Ascending aorta (tissue), 2 donors: Measurements from ENCODE around the gene SDHAF1. TPM values are rescaled to one million over a fixed set of nuclear protein-coding genes. Genes with fewer than 3 reads are reported as not detected.

Experiments
- DNase-seq, 2 donors: peaks; one replicate each; pipeline ENCODE4 v3.0.0-alpha.2; 2019; ENCODE audit warnings: low spot score in 2 of 2
- H3K27ac ChIP-seq, 2 donors: fragments of 200-600 bp; sonication (generic); one replicate each; pipeline ENCODE4 v1.5.1; 2016 to 2017; ENCODE audit warnings: mild to moderate bottlenecking in 1 of 2
- H3K27me3 ChIP-seq: fragments of 200-600 bp; sonication (generic); one replicate; pipeline ENCODE4 v1.5.1; 2017
- H3K36me3 ChIP-seq, 2 donors: fragments of 200-600 bp; sonication (generic); one replicate each; pipeline ENCODE4 v1.5.1; 2016
- H3K4me1 ChIP-seq, 2 donors: fragments of 200-600 bp; sonication (generic); one replicate each; pipeline ENCODE4 v1.5.1; 2016 to 2017; ENCODE audit warnings: mild to moderate bottlenecking in 1 of 2
- H3K4me3 ChIP-seq, 2 donors: fragments of 200-600 bp; sonication (generic); one replicate each; pipeline ENCODE4 v1.5.1; 2016 to 2017; ENCODE audit warnings: mild to moderate bottlenecking in 1 of 2
- H3K9me3 ChIP-seq, 2 donors: fragments of 200-600 bp; sonication (generic); one replicate each; pipeline ENCODE4 v1.5.1; 2016
- intact Hi-C: fragments of 100-400 bp; cut with DNase I; formaldehyde crosslinking; loops from one replicate; pipeline ENCODE4 v1.15.1; 2023
- total RNA-seq: library from RNA; depleted of rRNA; stranded (reverse); fragments of >200 nt; gene quantifications from one replicate; pipeline ENCODE4 v1.1.0, GENCODE V29; 2016
- TF ChIP-seq, protein P1 (sequence below), 3 experiments: fragments of 200-600 bp in 2 of 3; fragments of 450-650 bp in 1 of 3; sonication (generic) in 2 of 3; IDR thresholded peaks; one replicate each; pipeline ENCODE4 v1.5.1; 2016 to 2019; ENCODE audit warnings: antibody characterized with exemption in 3 of 3, mild to moderate bottlenecking in 1 of 3, moderate library complexity in 1 of 3

Gene SDHAF1
- total RNA-seq, 1 donor from 2014 or later: 107 TPM

GRCh38 chr19:36008336-36008978 is 13.5 kb downstream of the SDHAF1 start, which contains the start of gene SYNE4:
Gene SYNE4, minus strand, starts transcription at chr19:36008813. Its CDS starts 132 bp downstream, at chr19:36008681.
- Histone ChIP-seq H3K9me3 (no peaks in the 10 kb centered on the region), H3K4me3 (peak within 1 kb of the TSS; percentile 62 to 65), H3K36me3 (no peaks in the 10 kb centered on the region), H3K27ac (peak within 1 kb of the TSS; percentile 68 to 76), H3K27me3 (no peaks in the 10 kb centered on the region), H3K4me1 (peaks cover 1 to 17% of the 10 kb centered on the region in 2 donors)
- TF ChIP-seq, protein P1, sequence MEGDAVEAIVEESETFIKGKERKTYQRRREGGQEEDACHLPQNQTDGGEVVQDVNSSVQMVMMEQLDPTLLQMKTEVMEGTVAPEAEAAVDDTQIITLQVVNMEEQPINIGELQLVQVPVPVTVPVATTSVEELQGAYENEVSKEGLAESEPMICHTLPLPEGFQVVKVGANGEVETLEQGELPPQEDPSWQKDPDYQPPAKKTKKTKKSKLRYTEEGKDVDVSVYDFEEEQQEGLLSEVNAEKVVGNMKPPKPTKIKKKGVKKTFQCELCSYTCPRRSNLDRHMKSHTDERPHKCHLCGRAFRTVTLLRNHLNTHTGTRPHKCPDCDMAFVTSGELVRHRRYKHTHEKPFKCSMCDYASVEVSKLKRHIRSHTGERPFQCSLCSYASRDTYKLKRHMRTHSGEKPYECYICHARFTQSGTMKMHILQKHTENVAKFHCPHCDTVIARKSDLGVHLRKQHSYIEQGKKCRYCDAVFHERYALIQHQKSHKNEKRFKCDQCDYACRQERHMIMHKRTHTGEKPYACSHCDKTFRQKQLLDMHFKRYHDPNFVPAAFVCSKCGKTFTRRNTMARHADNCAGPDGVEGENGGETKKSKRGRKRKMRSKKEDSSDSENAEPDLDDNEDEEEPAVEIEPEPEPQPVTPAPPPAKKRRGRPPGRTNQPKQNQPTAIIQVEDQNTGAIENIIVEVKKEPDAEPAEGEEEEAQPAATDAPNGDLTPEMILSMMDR (IDR thresholded peaks at IDR 0.05): no peak
- no peak for DNase-seq
- intact Hi-C loops: no loop called here

- Histone ChIP-seq H3K4me1 (peaks cover 4 to 17% of the 10 kb centered on the region in 2 donors), H3K36me3 (no peaks in the 10 kb centered on the region), H3K4me3 (peak overlapping the region; percentile 62 to 65), H3K27ac (peak overlapping the region; percentile 68 to 76), H3K27me3 (no peaks in the 10 kb centered on the region), H3K9me3 (no peaks in the 10 kb centered on the region)
- intact Hi-C loops: no loop called here
- peak in 1 of 2 donors; percentile 81 for DNase-seq
- TF ChIP-seq, protein P1 (IDR thresholded peaks at IDR 0.05): no peak
These were observed 14.2 kb downstream of the SDHAF1 start for GRCh38 chr19:36009220-36009619.

- Histone ChIP-seq H3K27ac (peak overlapping the region; percentile 68 to 76), H3K4me3 (peak overlapping the region; percentile 62 to 65)
- intact Hi-C loops: loop anchor here (10.0 kb wide), 1 partner anchor 365 kb away; the partner anchor contains the start of genes COX6B1 and ETV2
These were observed 14.8 kb downstream of the SDHAF1 start for GRCh38 chr19:36009633-36010379.

DNA sequence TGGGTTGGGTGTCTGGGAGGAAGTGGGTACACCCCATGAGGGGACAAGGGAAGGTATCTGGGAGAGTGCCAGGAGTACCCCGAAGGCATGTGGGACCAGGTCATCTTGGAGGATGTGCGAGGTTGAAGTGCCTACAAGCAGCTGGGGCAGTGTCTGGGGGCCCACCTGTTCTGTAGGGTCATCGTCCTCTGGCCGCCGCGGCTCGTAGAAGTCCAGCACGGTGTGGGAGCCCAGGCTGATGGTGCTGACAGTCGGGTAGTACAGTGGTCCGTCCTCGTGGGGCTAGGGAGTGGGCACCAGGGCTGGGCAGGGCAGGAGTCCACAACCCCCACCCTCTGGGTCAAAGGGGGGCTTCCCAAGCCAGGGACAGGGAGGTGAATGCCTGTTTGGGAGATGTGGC is 15.4 kb downstream of the SDHAF1 start:
- peaks cover 4 to 22% of the 10 kb centered on the region in 2 donors for H3K4me1 ChIP-seq
- peak overlapping the region in 1 of 2 donors; percentile 68 for H3K27ac ChIP-seq
- DNase-seq: no peak
- intact Hi-C loops: loop anchor here (10.0 kb wide), 1 partner anchor 366 kb away; the partner anchor contains the start of genes COX6B1 and ETV2
- no peaks in the 10 kb centered on the region for H3K27me3 ChIP-seq
- H3K9me3 ChIP-seq: no peaks in the 10 kb centered on the region
- H3K36me3 ChIP-seq: no peaks in the 10 kb centered on the region
- TF ChIP-seq, protein P1 (IDR thresholded peaks at IDR 0.05): no peak
- H3K4me3 ChIP-seq: no peak overlapping the region

More at GRCh38 chr19:36009633-36010379, 14.8 kb downstream of the SDHAF1 start:
- TF ChIP-seq, protein P1 (IDR thresholded peaks at IDR 0.05): no peak
- DNase-seq: no peak
- Histone ChIP-seq H3K9me3 (no peaks in the 10 kb centered on the region), H3K36me3 (no peaks in the 10 kb centered on the region), H3K27me3 (no peaks in the 10 kb centered on the region), H3K4me1 (peaks cover 4 to 21% of the 10 kb centered on the region in 2 donors)

DNA sequence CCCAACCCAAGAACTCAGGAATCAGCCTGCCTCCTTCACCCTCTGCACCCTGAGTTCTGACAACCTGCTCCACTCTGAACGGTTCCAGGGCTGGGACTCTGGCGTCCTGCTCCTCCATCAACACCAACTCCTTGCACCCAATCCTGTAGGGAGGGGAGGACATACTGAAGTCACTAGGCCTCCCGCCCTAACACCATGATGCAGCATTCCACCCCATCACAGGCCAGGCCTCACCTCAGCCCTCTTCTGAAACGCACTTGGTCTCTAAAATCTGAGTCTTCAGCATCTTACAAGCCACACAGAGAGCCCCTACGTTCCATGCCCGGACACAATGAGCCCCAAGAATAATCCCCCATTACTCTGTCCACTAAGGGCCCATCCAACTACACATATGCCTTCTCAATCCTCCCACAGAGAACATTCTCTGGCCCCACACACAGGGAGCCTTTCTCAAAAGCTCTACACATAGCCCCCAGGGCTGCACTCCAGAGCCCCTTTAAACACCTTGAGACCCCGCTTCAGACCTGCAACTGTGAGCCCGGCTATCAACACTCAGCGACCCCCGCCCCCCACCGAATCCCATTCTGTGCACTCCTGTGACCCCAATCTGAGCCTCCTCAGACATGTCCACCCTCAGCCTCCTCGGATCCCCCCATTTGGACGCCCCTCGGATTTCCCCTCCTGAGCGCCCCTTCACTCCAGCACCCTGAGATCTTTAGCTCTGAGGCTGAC is 18.5 kb downstream of the SDHAF1 start:
- H3K9me3 ChIP-seq: no peaks in the 10 kb centered on the region
- TF ChIP-seq, protein P1 (IDR thresholded peaks at IDR 0.05): no peak
- intact Hi-C loops: loop anchor here (1.0 to 10.0 kb wide), 5 partner anchors 18 to 369 kb away; partner anchors contain the start of genes CLIP3, COX6B1, ETV2 and SDHAF1
- peak overlapping the region; percentile 58 to 76 for H3K4me3 ChIP-seq
- peaks cover 4 to 20% of the 10 kb centered on the region in 2 donors for H3K4me1 ChIP-seq
- H3K27ac ChIP-seq: peak overlapping the region; percentile 74 to 85
- H3K36me3 ChIP-seq: peaks cover 9 to 20% of the 10 kb centered on the region in 2 donors
- no peaks in the 10 kb centered on the region for H3K27me3 ChIP-seq
- DNase-seq: no peak
